Prostate gland (tissue), 2 donors: ENCODE results near the gene FKBP5.

ENCODE experiments used
- CTCF ChIP-seq, 4 experiments: fragments of 200-600 bp in 2 of 4; fragments of 450-650 bp in 2 of 4; sonication (generic) in 2 of 4; IDR thresholded peaks; 1 replicate in 3 of 4; 2 replicates in 1 of 4; pipeline ENCODE4 v1.5.1; 2016 to 2019; ENCODE audit warnings: antibody characterized with exemption in 4 of 4, mild to moderate bottlenecking in 2 of 4, moderate library complexity in 2 of 4
- POLR2AphosphoS5 ChIP-seq: sonication (generic); formaldehyde crosslinking; IDR thresholded peaks from one replicate; pipeline ENCODE4 v1.6.1; 2017; ENCODE audit warnings: antibody characterized with exemption

- TF ChIP-seq CTCF (IDR thresholded peaks at IDR 0.05), result no peak
- no peak for TF ChIP-seq POLR2AphosphoS5
Measured at GRCh38 chr6:35541836-35542235, 146.9 kb downstream of the FKBP5 start.
